Activated T-helper 9 cell treated with anti-CD3 and anti-CD28 coated beads, Interleukin-2, amount 50 U/mL, for 16 hours (primary cell): Measurements from ENCODE around the gene AIM2.

Experiments
- DNase-seq: peaks from one replicate; pipeline ENCODE4 v3.0.0-alpha.2; 2020; ENCODE audit warnings: low read depth

AIM2 gene

DNA sequence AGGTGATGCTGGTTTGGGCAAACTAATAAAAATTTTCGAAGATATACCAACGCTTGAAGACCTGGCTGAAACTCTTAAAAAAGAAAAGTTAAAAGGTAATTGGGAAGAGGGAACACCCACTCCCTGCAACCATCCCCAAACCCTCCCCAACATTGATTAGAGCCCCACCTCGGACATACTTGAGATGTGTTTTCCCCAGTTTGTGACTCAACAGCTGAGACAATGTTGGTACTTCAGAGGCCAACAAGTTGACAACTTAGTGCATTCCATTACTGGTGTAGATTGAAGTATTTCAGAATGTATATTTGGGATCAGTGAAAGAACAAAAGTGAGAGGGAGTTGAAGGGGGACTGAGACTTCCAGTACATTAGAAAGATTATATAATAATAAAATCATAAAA lies 61.7 kb downstream of the AIM2 start:
- DNase-seq = no peak

DNA sequence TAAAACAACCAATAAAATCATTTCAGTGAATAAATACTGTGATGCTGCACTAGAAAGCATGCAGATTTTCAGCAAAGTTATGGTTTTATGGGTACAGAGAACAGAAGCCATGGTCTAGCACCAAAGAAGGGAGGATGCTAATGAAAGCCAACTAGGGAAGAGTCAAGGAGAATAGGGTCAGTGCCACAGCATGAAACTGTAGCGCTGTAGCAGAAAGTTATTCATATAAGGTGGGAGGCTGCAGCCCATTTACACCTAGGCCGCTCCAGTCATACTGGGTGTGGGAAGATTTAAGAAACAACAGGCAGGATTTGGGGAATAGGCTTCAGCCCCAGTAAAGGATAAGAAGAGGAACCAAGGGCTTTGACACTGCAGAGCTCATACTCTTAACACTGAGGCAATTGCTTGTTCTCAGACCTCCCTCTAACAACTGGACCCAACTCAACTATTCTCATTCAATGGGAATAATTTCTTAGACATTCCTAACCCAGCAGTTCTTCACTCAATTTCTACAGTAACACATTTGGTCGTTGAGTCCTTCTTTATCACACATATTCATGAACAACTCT lies 62.5 kb downstream of the AIM2 start:
- no peak for DNase-seq

GRCh38 chr1:159012495-159012894 lies 64.1 kb downstream of the AIM2 start:
- no peak for DNase-seq
